Measurements from ENCODE around the gene TBL1X.

DNA sequence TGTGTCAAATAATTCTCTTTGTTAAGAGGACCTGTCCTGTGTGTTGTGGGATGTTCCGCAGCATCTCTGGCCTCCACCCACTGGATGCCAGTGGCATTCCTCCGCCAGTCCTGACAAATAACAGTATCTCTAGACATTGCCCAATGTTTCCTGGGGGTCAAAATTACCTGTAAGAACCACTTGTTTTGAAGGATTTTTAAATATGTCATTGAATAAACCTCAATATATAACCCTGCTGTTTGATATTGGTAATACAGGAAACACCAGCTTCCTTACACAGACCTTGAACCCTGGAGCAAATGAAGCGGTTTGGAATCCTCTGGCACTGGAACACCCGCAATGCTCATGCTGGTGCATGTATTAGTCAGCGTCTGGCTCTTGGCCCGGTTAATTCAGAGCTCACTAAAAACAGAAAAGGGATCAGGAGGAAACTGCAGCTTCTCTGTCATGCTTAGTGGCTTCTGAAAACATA is 101.3 kb downstream of the TBL1X start:
- TF ChIP-seq, protein P1, sequence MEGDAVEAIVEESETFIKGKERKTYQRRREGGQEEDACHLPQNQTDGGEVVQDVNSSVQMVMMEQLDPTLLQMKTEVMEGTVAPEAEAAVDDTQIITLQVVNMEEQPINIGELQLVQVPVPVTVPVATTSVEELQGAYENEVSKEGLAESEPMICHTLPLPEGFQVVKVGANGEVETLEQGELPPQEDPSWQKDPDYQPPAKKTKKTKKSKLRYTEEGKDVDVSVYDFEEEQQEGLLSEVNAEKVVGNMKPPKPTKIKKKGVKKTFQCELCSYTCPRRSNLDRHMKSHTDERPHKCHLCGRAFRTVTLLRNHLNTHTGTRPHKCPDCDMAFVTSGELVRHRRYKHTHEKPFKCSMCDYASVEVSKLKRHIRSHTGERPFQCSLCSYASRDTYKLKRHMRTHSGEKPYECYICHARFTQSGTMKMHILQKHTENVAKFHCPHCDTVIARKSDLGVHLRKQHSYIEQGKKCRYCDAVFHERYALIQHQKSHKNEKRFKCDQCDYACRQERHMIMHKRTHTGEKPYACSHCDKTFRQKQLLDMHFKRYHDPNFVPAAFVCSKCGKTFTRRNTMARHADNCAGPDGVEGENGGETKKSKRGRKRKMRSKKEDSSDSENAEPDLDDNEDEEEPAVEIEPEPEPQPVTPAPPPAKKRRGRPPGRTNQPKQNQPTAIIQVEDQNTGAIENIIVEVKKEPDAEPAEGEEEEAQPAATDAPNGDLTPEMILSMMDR (IDR thresholded peaks at IDR 0.05; ENCODE audit: insufficient read depth, low read depth, low read length), result no peak
- no peak for TF ChIP-seq EZH2 (IDR thresholded peaks at IDR 0.05; ENCODE audit: insufficient read depth, low read length)

Data from astrocyte (in vitro differentiated cells and primary cell).